MCF 10A (cell line): Measurements from ENCODE around the gene BRSK2. TPM values are rescaled to one million over a fixed set of nuclear protein-coding genes. Genes with fewer than 3 reads are reported as not detected.

Experiments used
- BruUV-seq: library from RNA; stranded (reverse); fragments of 400-500 nt; replicated peaks from 2 replicates; lab custom pipeline; 2021; lab: Mats Ljungman, UMichigan
- CTCF ChIA-PET: fragments of 300-600 bp; sonication (Branson Sonifier 250); formaldehyde crosslinking; extraction: SDS; loops from one replicate; lab custom pipeline; 2021; ENCODE audit warnings: antibody characterized with exemption, inconsistent platforms; lab: Yijun Ruan, JAX
- POLR2A ChIA-PET: fragments of 300-600, 350-650 bp; sonication (Branson Sonifier 250); formaldehyde crosslinking; extraction: SDS; loops from one replicate; lab custom pipeline; 2020; ENCODE audit warnings: antibody characterized with exemption, inconsistent platforms; lab: Yijun Ruan, JAX
- DNase-seq: peaks from one replicate; pipeline ENCODE4 v3.0.0-alpha.2; 2018; ENCODE audit not compliant: unreplicated experiment
- H3K27ac Mint-ChIP-seq: one replicate; pipeline ENCODE4 v1.8.0; 2022; ENCODE audit warnings: mild to moderate bottlenecking, low read depth, mixed read lengths; ENCODE audit not compliant: unreplicated experiment
- H3K27me3 Mint-ChIP-seq: one replicate; pipeline ENCODE4 v1.8.0; 2022; ENCODE audit warnings: mixed read lengths; ENCODE audit not compliant: insufficient read depth, unreplicated experiment
- H3K36me3 Mint-ChIP-seq: one replicate; pipeline ENCODE4 v1.8.0; 2022; ENCODE audit warnings: mild to moderate bottlenecking, moderate library complexity, mixed read lengths; ENCODE audit not compliant: insufficient read depth, unreplicated experiment
- H3K4me1 Mint-ChIP-seq: one replicate; pipeline ENCODE4 v1.8.0; 2022; ENCODE audit warnings: mixed read lengths; ENCODE audit not compliant: insufficient read depth, unreplicated experiment
- H3K4me3 Mint-ChIP-seq: one replicate; pipeline ENCODE4 v1.8.0; 2022; ENCODE audit warnings: mild to moderate bottlenecking, moderate library complexity, mixed read lengths; ENCODE audit not compliant: unreplicated experiment
- H3K9me3 Mint-ChIP-seq: one replicate; pipeline ENCODE4 v1.8.0; 2022; ENCODE audit warnings: mixed read lengths; ENCODE audit not compliant: unreplicated experiment
- CTCF ChIP-seq: fragments of 200-600 bp; IDR thresholded peaks from one replicate; pipeline ENCODE4 v1.8.0; 2022; ENCODE audit warnings: antibody characterized with exemption, mild to moderate bottlenecking; ENCODE audit not compliant: unreplicated experiment
- intact Hi-C: fragments of 100-400 bp; cut with micrococcal nuclease; formaldehyde crosslinking; loops from 2 replicates; pipeline ENCODE4 v1.14.1; 2022
- total RNA-seq: library from RNA; stranded (reverse); gene quantifications from 2 replicates; pipeline ENCODE4 v1.2.3, GENCODE V29; 2022

BRSK2 gene
- total RNA-seq, 1 experiment from 2014 or later: 0.44 TPM

GRCh38 chr11:1384199-1384970 is 5.3 kb upstream of the BRSK2 start:
- ChIA-PET POLR2A (interaction anchor here (1.7 kb wide), 1 partner anchor 49 kb away, joined by 5 read pairs; no protein-coding TSS in a partner anchor), CTCF (interaction anchor here (0.5 to 0.7 kb wide), 2 partner anchors 14 to 367 kb away, joined by 3 to 4 read pairs; no protein-coding TSS in a partner anchor)
- BruUV-seq: no TSS peak
- no peak for TF ChIP-seq CTCF
- DNase-seq: no peak
- Mint-ChIP-seq H3K4me3 (no peak overlapping the region), H3K36me3 (peaks cover 6% of the 10 kb centered on the region), H3K27me3 (no peaks in the 10 kb centered on the region), H3K9me3 (no peaks in the 10 kb centered on the region), H3K27ac (no peak overlapping the region), H3K4me1 (no peaks in the 10 kb centered on the region)
- intact Hi-C loops: loop anchor here (10.0 kb wide), 1 partner anchor 80 kb away; the partner anchor contains the start of gene TOLLIP

GRCh38 chr11:1387521-1387920 is 2.2 kb upstream of the BRSK2 start:
- Mint-ChIP-seq H3K4me3 (no peak overlapping the region), H3K9me3 (no peaks in the 10 kb centered on the region), H3K4me1 (no peaks in the 10 kb centered on the region), H3K36me3 (peaks cover 6% of the 10 kb centered on the region), H3K27me3 (no peaks in the 10 kb centered on the region), H3K27ac (no peak overlapping the region)
- no peak for DNase-seq
- no peak for TF ChIP-seq CTCF
- ChIA-PET POLR2A (no interaction called here), CTCF (no interaction called here)
- intact Hi-C loops: loop anchor here (10.0 kb wide), 1 partner anchor 83 kb away; the partner anchor contains the start of gene TOLLIP
- BruUV-seq: no TSS peak

- no peaks in the 10 kb centered on the region for H3K9me3 Mint-ChIP-seq
- peak; percentile 13 for DNase-seq
- TF ChIP-seq CTCF: no peak
- ChIA-PET POLR2A (no interaction called here), CTCF (interaction anchor here (0.6 to 1.0 kb wide), 4 partner anchors 23 to 1150 kb away, joined by 3 to 4 read pairs (median 4); no protein-coding TSS in a partner anchor)
- no peak overlapping the region for H3K4me3 Mint-ChIP-seq
- no peaks in the 10 kb centered on the region for H3K4me1 Mint-ChIP-seq
- H3K27me3 Mint-ChIP-seq: no peaks in the 10 kb centered on the region
- no TSS peak for BruUV-seq
- no peak overlapping the region for H3K27ac Mint-ChIP-seq
- intact Hi-C loops: loop anchor here (10.0 kb wide), 1 partner anchor 83 kb away; the partner anchor contains the start of gene TOLLIP
- H3K36me3 Mint-ChIP-seq: peaks cover 6% of the 10 kb centered on the region
Observed at GRCh38 chr11:1387961-1388762, 1.6 kb upstream of the BRSK2 start.

GRCh38 chr11:1388763-1389102 is 1.0 kb upstream of the BRSK2 start:
- Mint-ChIP-seq H3K9me3 (no peaks in the 10 kb centered on the region), H3K4me3 (peak overlapping the region; percentile 14), H3K4me1 (no peaks in the 10 kb centered on the region), H3K27ac (no peak overlapping the region), H3K36me3 (peaks cover 6% of the 10 kb centered on the region), H3K27me3 (no peaks in the 10 kb centered on the region)
- POLR2A ChIA-PET: interaction anchor here (1.0 to 1.1 kb wide), 2 partner anchors 79 to 80 kb away, joined by 3 read pairs; partner anchors contain the start of gene TOLLIP
- no peak for DNase-seq
- no TSS peak for BruUV-seq
- no peak for TF ChIP-seq CTCF
- intact Hi-C loops: loop anchor here (10.0 kb wide), 1 partner anchor 84 kb away; the partner anchor contains the start of gene TOLLIP
- CTCF ChIA-PET: interaction anchor here (0.6 to 1.0 kb wide), 2 partner anchors 24 to 86 kb away, joined by 3 to 4 read pairs; no protein-coding TSS in a partner anchor
